PFSK-1 (cell line): ENCODE data around the gene MEIOSIN.

Experiments
- FOXP2 ChIP-seq: optimal IDR thresholded peaks from 2 replicates; pipeline ENCODE3; 2011; ENCODE audit warnings: borderline replicate concordance, control low read depth, inconsistent platforms; ENCODE audit not compliant: insufficient read depth; ENCODE audit errors: extremely low read length, extremely low read depth
- POLR2AphosphoS5 ChIP-seq: IDR thresholded peaks from 2 replicates; pipeline ENCODE4 v1.6.1; 2012; ENCODE audit warnings: low read depth, mild to moderate bottlenecking, control low read depth, low read length, moderate library complexity
- SIN3A ChIP-seq: IDR thresholded peaks from 2 replicates; pipeline ENCODE4 v1.6.1; 2012; ENCODE audit warnings: mild to moderate bottlenecking, low read length, moderate library complexity, borderline replicate concordance; ENCODE audit not compliant: insufficient read depth
- TAF1 ChIP-seq: IDR thresholded peaks from 2 replicates; pipeline ENCODE4 v1.6.1; 2012; ENCODE audit warnings: low read length, control low read depth, borderline replicate concordance; ENCODE audit not compliant: insufficient read depth
- TF ChIP-seq, protein P1 (sequence below), 2 experiments: IDR thresholded peaks; 2 replicates each; pipeline versions ENCODE4 v1.6.1 to v1.8.0; 2011 to 2012; ENCODE audit warnings: low read depth in 2 of 2, low read length in 2 of 2, control low read depth in 1 of 2, inconsistent platforms in 1 of 2, mild to moderate bottlenecking in 1 of 2, moderate library complexity in 1 of 2; ENCODE audit not compliant: insufficient read depth in 1 of 2

DNA sequence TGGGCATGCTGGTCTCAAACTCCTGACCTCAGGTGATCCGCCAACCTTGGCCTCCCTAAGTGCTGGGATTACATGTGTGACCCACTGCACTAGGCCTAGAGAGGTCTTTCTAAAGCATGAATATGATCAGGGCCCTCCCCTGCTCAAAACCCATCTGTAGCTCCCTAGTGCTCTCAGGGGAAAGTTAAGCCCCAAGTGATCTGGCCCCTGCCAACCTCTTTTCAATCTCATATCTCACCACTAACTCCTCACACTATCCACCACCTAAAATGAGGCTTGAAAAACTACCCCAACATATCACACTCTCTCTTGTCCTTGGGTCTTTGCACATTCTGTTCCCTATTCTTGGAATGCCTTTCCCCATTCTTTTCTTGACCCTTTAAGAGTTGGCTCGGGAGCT, 61.4 kb downstream of the MEIOSIN start:
- TF ChIP-seq TAF1: no peak
- no peak for TF ChIP-seq POLR2AphosphoS5
- TF ChIP-seq, protein P1, sequence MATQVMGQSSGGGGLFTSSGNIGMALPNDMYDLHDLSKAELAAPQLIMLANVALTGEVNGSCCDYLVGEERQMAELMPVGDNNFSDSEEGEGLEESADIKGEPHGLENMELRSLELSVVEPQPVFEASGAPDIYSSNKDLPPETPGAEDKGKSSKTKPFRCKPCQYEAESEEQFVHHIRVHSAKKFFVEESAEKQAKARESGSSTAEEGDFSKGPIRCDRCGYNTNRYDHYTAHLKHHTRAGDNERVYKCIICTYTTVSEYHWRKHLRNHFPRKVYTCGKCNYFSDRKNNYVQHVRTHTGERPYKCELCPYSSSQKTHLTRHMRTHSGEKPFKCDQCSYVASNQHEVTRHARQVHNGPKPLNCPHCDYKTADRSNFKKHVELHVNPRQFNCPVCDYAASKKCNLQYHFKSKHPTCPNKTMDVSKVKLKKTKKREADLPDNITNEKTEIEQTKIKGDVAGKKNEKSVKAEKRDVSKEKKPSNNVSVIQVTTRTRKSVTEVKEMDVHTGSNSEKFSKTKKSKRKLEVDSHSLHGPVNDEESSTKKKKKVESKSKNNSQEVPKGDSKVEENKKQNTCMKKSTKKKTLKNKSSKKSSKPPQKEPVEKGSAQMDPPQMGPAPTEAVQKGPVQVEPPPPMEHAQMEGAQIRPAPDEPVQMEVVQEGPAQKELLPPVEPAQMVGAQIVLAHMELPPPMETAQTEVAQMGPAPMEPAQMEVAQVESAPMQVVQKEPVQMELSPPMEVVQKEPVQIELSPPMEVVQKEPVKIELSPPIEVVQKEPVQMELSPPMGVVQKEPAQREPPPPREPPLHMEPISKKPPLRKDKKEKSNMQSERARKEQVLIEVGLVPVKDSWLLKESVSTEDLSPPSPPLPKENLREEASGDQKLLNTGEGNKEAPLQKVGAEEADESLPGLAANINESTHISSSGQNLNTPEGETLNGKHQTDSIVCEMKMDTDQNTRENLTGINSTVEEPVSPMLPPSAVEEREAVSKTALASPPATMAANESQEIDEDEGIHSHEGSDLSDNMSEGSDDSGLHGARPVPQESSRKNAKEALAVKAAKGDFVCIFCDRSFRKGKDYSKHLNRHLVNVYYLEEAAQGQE (IDR thresholded peaks at IDR 0.05; ENCODE audit: insufficient read depth in 1 of 2, low read depth in 2 of 2, low read length in 2 of 2): no peak
- TF ChIP-seq SIN3A: no peak
- no peak for TF ChIP-seq FOXP2
